PC-3 (cell line): Measurements from ENCODE around the gene STK39. TPM values are rescaled to one million over a fixed set of nuclear protein-coding genes. Genes with fewer than 3 reads are reported as not detected.

Experiments
- ATAC-seq: fragments of 200-7000 bp; cut with Tn5 transposase; 2 replicates; pipeline ENCODE4 v1.9.1; 2020; ENCODE audit warnings: mild to moderate bottlenecking, moderate library complexity
- BruUV-seq: library from RNA; stranded (reverse); fragments of 400-500 nt; replicated peaks from 2 replicates; lab custom pipeline; 2021; lab: Mats Ljungman, UMichigan
- CTCF ChIA-PET: fragments of 300-600 bp; sonication (Branson Sonifier 250); formaldehyde crosslinking; loops from one replicate; lab custom pipeline; 2022; ENCODE audit warnings: antibody characterized with exemption; lab: Charles Lee
- POLR2A ChIA-PET: fragments of 300-600 bp; sonication (Branson Sonifier 250); formaldehyde crosslinking; loops from one replicate; lab custom pipeline; 2022; ENCODE audit warnings: antibody characterized with exemption; ENCODE audit not compliant: unreplicated experiment; lab: Charles Lee
- DNase-seq: peaks from one replicate; pipeline ENCODE4 v3.0.0-alpha.2; 2015
- H2AFZ ChIP-seq: fragments of 300-600 bp; sonication (generic); 2 replicates; pipeline ENCODE4 v1.6.0; 2016; ENCODE audit warnings: antibody characterized with exemption, low read length
- H3F3A ChIP-seq: fragments of 300-600 bp; sonication (generic); one replicate; pipeline ENCODE4 v1.6.0; 2017; ENCODE audit warnings: antibody characterized with exemption, low read length, control low read depth, mild to moderate bottlenecking; ENCODE audit not compliant: unreplicated experiment
- H3K27ac ChIP-seq: fragments of 300-600 bp; sonication (generic); 2 replicates; pipeline ENCODE4 v1.5.1; 2016; ENCODE audit warnings: mild to moderate bottlenecking, low read length
- H3K27me3 ChIP-seq: fragments of 300-600 bp; sonication (generic); 2 replicates; pipeline ENCODE4 v1.6.1; 2016; ENCODE audit warnings: low read length, mixed read lengths
- H3K36me3 ChIP-seq: fragments of 300-600 bp; sonication (generic); 2 replicates; pipeline ENCODE4 v1.6.1; 2016; ENCODE audit warnings: low read depth, mixed run types, low read length, mixed read lengths
- H3K4me1 ChIP-seq: fragments of 300-600 bp; sonication (generic); 2 replicates; pipeline ENCODE4 v1.5.1; 2016; ENCODE audit warnings: low read length; ENCODE audit not compliant: insufficient read depth
- H3K4me2 ChIP-seq: fragments of 300-600 bp; sonication (generic); 2 replicates; pipeline ENCODE4 v1.6.0; 2016; ENCODE audit warnings: low read length
- H3K4me3 ChIP-seq: fragments of 300-600 bp; sonication (generic); 2 replicates; pipeline ENCODE4 v1.5.1; 2016; ENCODE audit warnings: mild to moderate bottlenecking, low read length, mixed read lengths
- H3K79me2 ChIP-seq: fragments of 300-600 bp; sonication (generic); 2 replicates; pipeline ENCODE4 v1.6.1; 2017; ENCODE audit warnings: low read length, mixed read lengths
- H3K9ac ChIP-seq: fragments of 300-600 bp; sonication (generic); 2 replicates; pipeline ENCODE4 v1.6.0; 2016; ENCODE audit warnings: mild to moderate bottlenecking, low read length
- H3K9me2 ChIP-seq: fragments of 300-600 bp; sonication (generic); replicated peaks from 2 replicates; pipeline ENCODE4 v1.6.1; 2016; ENCODE audit warnings: mixed run types, low read length, mixed read lengths
- H3K9me3 ChIP-seq: fragments of 300-600 bp; sonication (generic); 2 replicates; pipeline ENCODE4 v1.6.1; 2016; ENCODE audit warnings: low read length, mixed read lengths
- H4K20me1 ChIP-seq: fragments of 300-600 bp; sonication (generic); 2 replicates; pipeline ENCODE4 v1.6.1; 2016; ENCODE audit warnings: low read length, mixed read lengths
- CTCF ChIP-seq: fragments of 300-600 bp; sonication (generic); conservative IDR thresholded peaks from 2 replicates; pipeline ENCODE4 v1.5.1; 2017; ENCODE audit warnings: antibody characterized with exemption, low read depth, mild to moderate bottlenecking, low read length
- EZH2 ChIP-seq: fragments of 300-600 bp; sonication (generic); IDR thresholded peaks from one replicate; pipeline ENCODE4 v1.6.1; 2017; ENCODE audit warnings: antibody characterized with exemption, mild to moderate bottlenecking, low read length; ENCODE audit not compliant: unreplicated experiment
- EZH2phosphoT487 ChIP-seq: fragments of 300-600 bp; sonication (generic); IDR thresholded peaks from 2 replicates; pipeline ENCODE4 v1.6.1; 2018; ENCODE audit warnings: mild to moderate bottlenecking, antibody characterized with exemption, low read length, borderline replicate concordance
- intact Hi-C: fragments of 100-400 bp; cut with micrococcal nuclease; formaldehyde crosslinking; loops from 2 replicates; pipeline ENCODE4 v1.9.0; 2023
- total RNA-seq: library from RNA; depleted of rRNA; stranded (reverse); fragments of >200 nt; gene quantifications from 2 replicates; pipeline ENCODE4 v1.2.3, GENCODE V29; 2014

Gene STK39
- total RNA-seq, 1 experiment from 2014 or later, result 17.9 TPM

- Histone ChIP-seq H3F3A (no peaks in the 10 kb centered on the region), H3K4me2 (no peak overlapping the region), H3K9me3 (no peaks in the 10 kb centered on the region), H3K9me2 (no peaks in the 10 kb centered on the region), H3K9ac (no peak overlapping the region), H3K79me2 (no peaks in the 10 kb centered on the region), H3K36me3 (no peaks in the 10 kb centered on the region), H3K27ac (no peak overlapping the region), H3K4me3 (no peak overlapping the region), H4K20me1 (no peaks in the 10 kb centered on the region), H2AFZ (no peak overlapping the region), H3K27me3 (no peaks in the 10 kb centered on the region), H3K4me1 (no peaks in the 10 kb centered on the region; the same call in 1 of the 2 replicates)
- ChIA-PET POLR2A (interaction anchor here (0.6 kb wide), 1 partner anchor 173 kb away, joined by 3 read pairs; no protein-coding TSS in a partner anchor), CTCF (no interaction called here)
- DNase-seq, result no peak
- TF ChIP-seq EZH2phosphoT487, result no peak
- TF ChIP-seq EZH2, result no peak
- no peak for TF ChIP-seq CTCF
- BruUV-seq, result no TSS peak
- intact Hi-C loops, result no loop called here
- no peak for ATAC-seq
These were observed 301.0 kb downstream of the STK39 start for GRCh38 chr2:167946441-167946841.

GRCh38 chr2:167945660-167946368, 301.6 kb downstream of the STK39 start:
- Histone ChIP-seq H3F3A (no peaks in the 10 kb centered on the region), H3K4me2 (no peak overlapping the region), H3K27ac (no peak overlapping the region), H3K27me3 (0 out of 2 replicates have a peak, but pooled peaks cover under 1% of the 10 kb centered on the region), H3K9me3 (no peaks in the 10 kb centered on the region), H2AFZ (no peak overlapping the region), H3K4me3 (no peak overlapping the region), H3K36me3 (no peaks in the 10 kb centered on the region), H3K4me1 (no peaks in the 10 kb centered on the region; the same call in 1 of the 2 replicates), H3K9me2 (no peaks in the 10 kb centered on the region), H4K20me1 (no peaks in the 10 kb centered on the region), H3K79me2 (no peaks in the 10 kb centered on the region), H3K9ac (no peak overlapping the region)
- no TSS peak for BruUV-seq
- ChIA-PET CTCF (no interaction called here), POLR2A (interaction anchor here (0.6 kb wide), 1 partner anchor 173 kb away, joined by 3 read pairs; no protein-coding TSS in a partner anchor)
- TF ChIP-seq EZH2 (no peak), CTCF (no peak), EZH2phosphoT487 (no peak)
- no peak for ATAC-seq
- intact Hi-C loops, result no loop called here
- no peak for DNase-seq
